ENCODE data around the gene TNNT2. TPM values are rescaled to one million over a fixed set of nuclear protein-coding genes. Genes with fewer than 3 reads are reported as not detected.

TNNT2 gene
- total RNA-seq, 4 donors from 2014 or later: 2.0 to 2.4 (median 2.1) TPM; not detected in 1

GRCh38 chr1:201313086-201313485 lies 64.4 kb downstream of the TNNT2 start:
- no peak for TF ChIP-seq CTCF (IDR thresholded peaks at IDR 0.05)
- no peak for ATAC-seq (ENCODE audit: low FRiP score)
- no peak for DNase-seq (ENCODE audit: low spot score)

GRCh38 chr1:201312298-201312697 lies 65.2 kb downstream of the TNNT2 start:
- TF ChIP-seq CTCF (IDR thresholded peaks at IDR 0.05): no peak

GRCh38 chr1:201311356-201312011 lies 66.0 kb downstream of the TNNT2 start:
- TF ChIP-seq CTCF (IDR thresholded peaks at IDR 0.05): no peak
- no peak for ATAC-seq (ENCODE audit: low FRiP score)

More at GRCh38 chr1:201312298-201312697, 65.2 kb downstream of the TNNT2 start:
- no peak for DNase-seq (ENCODE audit: low spot score)
- ATAC-seq (ENCODE audit: low FRiP score): no peak

GRCh38 chr1:201310986-201311355 lies 66.5 kb downstream of the TNNT2 start:
- TF ChIP-seq CTCF (IDR thresholded peaks at IDR 0.05): no peak
- no peak for DNase-seq (ENCODE audit: low spot score)
- ATAC-seq (ENCODE audit: low FRiP score): no peak

More at GRCh38 chr1:201311356-201312011, 66.0 kb downstream of the TNNT2 start:
- DNase-seq (ENCODE audit: low spot score): no peak

GRCh38 chr1:201310251-201310985 lies 67.1 kb downstream of the TNNT2 start:
- no peak for ATAC-seq (ENCODE audit: low FRiP score)
- DNase-seq (ENCODE audit: low spot score): no peak
- no peak for TF ChIP-seq CTCF (IDR thresholded peaks at IDR 0.05)

GRCh38 chr1:201309416-201309815 lies 68.1 kb downstream of the TNNT2 start:
- TF ChIP-seq CTCF (IDR thresholded peaks at IDR 0.05): no peak
- DNase-seq (ENCODE audit: low spot score) (no peak), ATAC-seq (ENCODE audit: low FRiP score) (peak; percentile 27)

Other genes starting within 250 kb of the TNNT2 start
- gene TMEM9, start 223.2 kb downstream of the TNNT2 start, total RNA-seq: 10 to 100 TPM; 26.2 to 53.8 (median 45.7) TPM
- gene IGFN1, start 186.9 kb downstream of the TNNT2 start, total RNA-seq: under 1 TPM in 1 of 4 donors, not detected in 3; 0.12 TPM
- 1 to 10 TPM in 3 of 4 donors, under 1 TPM in 1; 0.93 to 9.6 (median 3.6) TPM for gene PKP1, start 94.2 kb downstream of the TNNT2 start, total RNA-seq
- under 1 TPM in 3 of 4 donors, not detected in 1; 0.19 to 0.48 (median 0.25) TPM for gene LAD1, start 21.6 kb upstream of the TNNT2 start, total RNA-seq
- under 1 TPM in 1 of 4 donors, not detected in 3; 0.09 TPM for gene TNNI1, start 44.0 kb upstream of the TNNT2 start, total RNA-seq
- gene PHLDA3, start 91.5 kb upstream of the TNNT2 start, total RNA-seq: 100 to 1,000 TPM in 3 of 4 donors, 10 to 100 TPM in 1; 95.2 to 392 (median 148) TPM
- gene CSRP1, start 129.4 kb upstream of the TNNT2 start, total RNA-seq: 100 to 1,000 TPM; 258 to 670 (median 416) TPM
- gene NAV1, start 161.4 kb upstream of the TNNT2 start, total RNA-seq: 10 to 100 TPM; 26.0 to 84.1 (median 67.6) TPM